H1 (cell line): ENCODE data around the gene TSPAN17. TPM values are rescaled to one million over a fixed set of nuclear protein-coding genes. Genes with fewer than 3 reads are reported as not detected.

ENCODE experiments used
- ATF2 ChIP-seq: IDR thresholded peaks from 2 replicates; pipeline ENCODE4 v1.6.1; 2012; ENCODE audit warnings: low read length, inconsistent platforms
- BCL11A ChIP-seq, 2 experiments: IDR thresholded peaks; one replicate each; pipeline ENCODE4 v1.6.1; 2011; ENCODE audit warnings: low read depth in 2 of 2, low read length in 2 of 2, mild to moderate bottlenecking in 2 of 2
- CBX8 ChIP-seq: fragments of 300-800, 300-1000 bp; sonication (generic); IDR thresholded peaks from 2 replicates; pipeline ENCODE4 v1.7.1; 2016; ENCODE audit warnings: low read depth, low read length, borderline replicate concordance
- E2F6 ChIP-seq: IDR thresholded peaks from 2 replicates; pipeline ENCODE4 v1.6.1; 2012; ENCODE audit warnings: inconsistent platforms
- EGR1 ChIP-seq: IDR thresholded peaks from 2 replicates; pipeline ENCODE4 v1.6.1; 2011; ENCODE audit warnings: low read depth, low read length, borderline replicate concordance
- EZH2 ChIP-seq: fragments of 200-600 bp; sonication (generic); IDR thresholded peaks from 2 replicates; pipeline ENCODE4 v1.7.1; 2012; ENCODE audit warnings: low read depth, mild to moderate bottlenecking, moderate library complexity, low read length, inconsistent platforms; ENCODE audit not compliant: severe bottlenecking
- HDAC2 ChIP-seq, 2 experiments: fragments of 300-600 bp in 1 of 2; sonication (generic) in 1 of 2; IDR thresholded peaks; 2 replicates each; pipeline ENCODE4 v1.6.1; 2011 to 2012; ENCODE audit warnings: low read depth in 2 of 2, low read length in 2 of 2, mild to moderate bottlenecking in 2 of 2, moderate library complexity in 2 of 2, borderline replicate concordance in 1 of 2, inconsistent platforms in 1 of 2
- KDM4A ChIP-seq: IDR thresholded peaks from one replicate; pipeline ENCODE4 v1.7.1; 2012; ENCODE audit warnings: low read depth, mild to moderate bottlenecking, moderate library complexity, low read length, inconsistent platforms; ENCODE audit not compliant: severe bottlenecking
- SP1 ChIP-seq: IDR thresholded peaks from 2 replicates; pipeline ENCODE4 v1.6.1; 2011; ENCODE audit warnings: low read depth, low read length
- SP2 ChIP-seq: IDR thresholded peaks from 2 replicates; pipeline ENCODE4 v1.6.1; 2012; ENCODE audit warnings: mild to moderate bottlenecking, low read length, inconsistent platforms
- TCF12 ChIP-seq: IDR thresholded peaks from 2 replicates; pipeline ENCODE4 v1.6.1; 2011; ENCODE audit warnings: low read depth, mild to moderate bottlenecking, low read length
- TEAD4 ChIP-seq: IDR thresholded peaks from 2 replicates; pipeline ENCODE4 v1.6.1; 2012; ENCODE audit warnings: low read depth, low read length, inconsistent platforms, mixed read lengths
- polyA plus RNA-seq, 7 experiments: library from polyadenylated mRNA; depleted of rRNA in 3 of 7; stranded (reverse) in 5 of 7; unstranded in 2 of 7; fragments of >200 nt in 5 of 7; fragments of 200-250 nt in 2 of 7; gene quantifications; 1 replicate in 5 of 7; 2 replicates in 1 of 7; 4 replicates in 1 of 7; pipeline versions ENCODE4 v1.2.1 to v1.2.3, GENCODE V29; 2011 to 2013; ENCODE audit warnings: missing spikeins in 2 of 7, mixed read lengths in 2 of 7
- total RNA-seq: library from RNA; stranded (reverse); fragmentation: NEBNext Ultra II Directional; extraction: Animal tissue kit (Norgen Biotek cat#: 25700); gene quantifications from 2 replicates; pipeline ENCODE4 v1.2.1, GENCODE V29; 2021

TSPAN17 gene
- total and polyA plus RNA-seq, 2 of the 8 experiments (the other 6 are each of a cell fraction or from before 2014, with no cell fraction given), result 41.5 to 53.7 TPM

DNA sequence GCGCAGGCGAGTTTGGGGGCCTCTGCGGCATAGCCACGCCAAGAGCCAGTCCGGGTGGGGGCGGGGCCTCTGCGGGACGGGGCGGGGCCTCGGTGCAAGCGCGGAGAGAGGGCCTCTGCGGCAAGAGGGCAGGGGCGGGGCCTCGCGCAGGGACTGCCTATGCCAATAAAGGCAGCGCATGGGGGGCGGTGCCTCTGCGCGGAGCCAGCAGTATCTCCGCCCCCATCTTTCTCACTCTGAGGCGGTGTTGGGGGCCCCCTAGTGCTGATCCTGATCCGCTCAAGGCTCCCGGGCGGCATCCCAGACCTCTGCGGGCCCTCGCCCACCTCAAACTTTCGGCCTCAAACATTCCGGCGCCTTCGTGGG, 28.1 kb upstream of the TSPAN17 start (continued):
- TF ChIP-seq KDM4A (no peak), TCF12 (no peak), SP1 (peak; percentile 84), ATF2 (no peak), BCL11A (IDR thresholded peaks at IDR 0.05; ENCODE audit: low read depth in 2 of 2, low read length in 2 of 2) (no peak), EZH2 (no peak), TEAD4 (peak; percentile 47; the same call in 1 of the 2 replicates), EGR1 (peak; percentile 50; the same call in 1 of the 2 replicates), CBX8 (no peak), HDAC2 (IDR thresholded peaks at IDR 0.05; ENCODE audit: borderline replicate concordance in 1 of 2, low read depth in 2 of 2, low read length in 2 of 2) (no peak), SP2 (no peak), E2F6 (no peak)
